H9 (cell line): ENCODE measurements around the gene PHF1. TPM values are rescaled to one million over a fixed set of nuclear protein-coding genes. Genes with fewer than 3 reads are reported as not detected.
A peak's percentile ranks its signal among the peaks of the same experiment; 100 is the strongest.

Experiments
- DNase-seq: peaks from one replicate; pipeline ENCODE4 v3.0.0-alpha.2; 2017
- H2AFZ ChIP-seq: one replicate; pipeline ENCODE4 v1.6.1; 2013; ENCODE audit warnings: mild to moderate bottlenecking, low read length, control low read depth, moderate library complexity
- H2AK5ac ChIP-seq: 2 replicates; pipeline ENCODE4 v1.6.1; 2013; ENCODE audit warnings: low read length, control low read depth, mixed read lengths; ENCODE audit not compliant: insufficient read length
- H2BK120ac ChIP-seq: one replicate; pipeline ENCODE4 v1.6.1; 2013; ENCODE audit warnings: low read depth, mild to moderate bottlenecking, low read length, control low read depth, inconsistent platforms; ENCODE audit not compliant: poor library complexity, severe bottlenecking
- H2BK12ac ChIP-seq: 2 replicates; pipeline ENCODE4 v1.6.1; 2013; ENCODE audit warnings: low read length, control low read depth, mixed read lengths, low read depth; ENCODE audit not compliant: insufficient read length
- H2BK15ac ChIP-seq: 2 replicates; pipeline ENCODE4 v1.6.1; 2013; ENCODE audit warnings: low read depth, low read length, control low read depth
- H2BK20ac ChIP-seq: one replicate; pipeline ENCODE4 v1.6.1; 2013; ENCODE audit warnings: low read depth, mild to moderate bottlenecking, low read length, control low read depth, inconsistent platforms; ENCODE audit not compliant: poor library complexity, severe bottlenecking
- H2BK5ac ChIP-seq: 2 replicates; pipeline ENCODE4 v1.6.1; 2013; ENCODE audit warnings: low read length, control low read depth, mixed read lengths; ENCODE audit not compliant: insufficient read length
- H3K14ac ChIP-seq: 2 replicates; pipeline ENCODE4 v1.6.1; 2013; ENCODE audit warnings: low read length, control low read depth; ENCODE audit not compliant: insufficient read depth
- H3K18ac ChIP-seq: 2 replicates; pipeline ENCODE4 v1.6.1; 2013; ENCODE audit warnings: low read depth, mild to moderate bottlenecking, mixed read lengths, low read length, control low read depth; ENCODE audit not compliant: insufficient read length
- H3K23ac ChIP-seq: 2 replicates; pipeline ENCODE4 v1.6.1; 2013; ENCODE audit warnings: low read length, control low read depth, mixed read lengths, low read depth; ENCODE audit not compliant: insufficient read length
- H3K23me2 ChIP-seq: 2 replicates; pipeline ENCODE4 v1.6.1; 2013; ENCODE audit warnings: low read depth, mild to moderate bottlenecking, mixed read lengths, low read length, control low read depth; ENCODE audit not compliant: insufficient read length, poor library complexity, severe bottlenecking
- H3K27ac ChIP-seq: 2 replicates; pipeline ENCODE4 v1.5.1; 2013; ENCODE audit warnings: low read length, control low read depth, mixed read lengths, low read depth; ENCODE audit not compliant: insufficient read length
- H3K27me3 ChIP-seq: 2 replicates; pipeline ENCODE4 v1.6.1; 2013; ENCODE audit warnings: low read length, control low read depth, inconsistent platforms; ENCODE audit not compliant: insufficient read depth
- H3K4ac ChIP-seq: 2 replicates; pipeline ENCODE4 v1.6.1; 2013; ENCODE audit warnings: low read depth, mild to moderate bottlenecking, control low read depth, inconsistent platforms, low read length, moderate library complexity
- H3K4me1 ChIP-seq: 2 replicates; pipeline ENCODE4 v1.6.1; 2013; ENCODE audit warnings: low read length, control low read depth, inconsistent platforms; ENCODE audit not compliant: insufficient read depth
- H3K4me2 ChIP-seq: 2 replicates; pipeline ENCODE4 v1.6.1; 2013; ENCODE audit warnings: low read length, control low read depth, mixed read lengths; ENCODE audit not compliant: insufficient read length, insufficient read depth
- H3K56ac ChIP-seq: 2 replicates; pipeline ENCODE4 v1.6.1; 2013; ENCODE audit warnings: low read depth, mild to moderate bottlenecking, mixed read lengths, low read length, control low read depth; ENCODE audit not compliant: insufficient read length
- H3K79me1 ChIP-seq: 2 replicates; pipeline ENCODE4 v1.6.1; 2013; ENCODE audit warnings: low read depth, mild to moderate bottlenecking, moderate library complexity, low read length, control low read depth, inconsistent platforms; ENCODE audit not compliant: insufficient read depth, poor library complexity, severe bottlenecking
- H3K79me2 ChIP-seq: 2 replicates; pipeline ENCODE4 v1.6.1; 2013; ENCODE audit warnings: low read length, control low read depth, inconsistent platforms; ENCODE audit not compliant: insufficient read depth
- H3K9ac ChIP-seq: 2 replicates; pipeline ENCODE4 v1.6.1; 2013; ENCODE audit warnings: low read length, control low read depth, mixed read lengths; ENCODE audit not compliant: insufficient read length; ENCODE audit errors: extremely low read depth
- H3K9me3 ChIP-seq: one replicate; pipeline ENCODE4 v1.6.1; 2013; ENCODE audit warnings: low read depth, low read length, inconsistent platforms; ENCODE audit not compliant: control insufficient read depth
- H3T11ph ChIP-seq: one replicate; pipeline ENCODE4 v1.6.1; 2013; ENCODE audit warnings: mild to moderate bottlenecking, low read length, control low read depth, inconsistent platforms
- H4K20me1 ChIP-seq: one replicate; pipeline ENCODE4 v1.6.1; 2013; ENCODE audit not compliant: control insufficient read depth, insufficient read length, insufficient read depth
- H4K5ac ChIP-seq: 2 replicates; pipeline ENCODE4 v1.6.1; 2013; ENCODE audit warnings: low read depth, mild to moderate bottlenecking, mixed read lengths, low read length, control low read depth; ENCODE audit not compliant: insufficient read length
- H4K8ac ChIP-seq: replicated peaks from 2 replicates; pipeline ENCODE4 v1.6.1; 2013; ENCODE audit warnings: low read length, control low read depth, mixed read lengths, low read depth; ENCODE audit not compliant: insufficient read length
- H4K91ac ChIP-seq: 2 replicates; pipeline ENCODE4 v1.6.1; 2013; ENCODE audit warnings: low read depth, mild to moderate bottlenecking, moderate library complexity, mixed read lengths, low read length, control low read depth; ENCODE audit not compliant: insufficient read length
- H3K27ac Mint-ChIP-seq, 3 experiments: 2 replicates in 2 of 3; 3 replicates in 1 of 3; pipeline ENCODE4 v1.8.0; 2020 to 2021; ENCODE audit warnings: mixed read lengths in 3 of 3, mild to moderate bottlenecking in 1 of 3, moderate library complexity in 1 of 3
- H3K27me3 Mint-ChIP-seq: 2 replicates; pipeline ENCODE4 v1.8.0; 2021; ENCODE audit warnings: low read depth, mild to moderate bottlenecking, moderate library complexity, mixed read lengths
- H3K36me3 Mint-ChIP-seq, 3 experiments: 2 replicates in 2 of 3; 3 replicates in 1 of 3; pipeline ENCODE4 v1.8.0; 2020 to 2021; ENCODE audit warnings: low read depth in 3 of 3, mixed read lengths in 3 of 3; ENCODE audit not compliant: insufficient read depth in 1 of 3
- H3K4me1 Mint-ChIP-seq, 2 experiments: 2 replicates each; pipeline ENCODE4 v1.8.0; 2020; ENCODE audit warnings: mixed read lengths in 2 of 2
- H3K4me3 Mint-ChIP-seq, 2 experiments: 2 replicates in 1 of 2; 3 replicates in 1 of 2; pipeline ENCODE4 v1.8.0; 2020 to 2021; ENCODE audit warnings: mild to moderate bottlenecking in 2 of 2, mixed read lengths in 2 of 2, moderate library complexity in 1 of 2
- H3K9me3 Mint-ChIP-seq, 2 experiments: 2 replicates in 1 of 2; 3 replicates in 1 of 2; pipeline ENCODE4 v1.8.0; 2020; ENCODE audit warnings: mild to moderate bottlenecking in 2 of 2, mixed read lengths in 2 of 2, moderate library complexity in 1 of 2
- CTCF ChIP-seq: fragments of 200-600 bp; sonication (generic); conservative IDR thresholded peaks from 3 replicates; pipeline ENCODE4 v1.8.0; 2021; ENCODE audit warnings: antibody characterized with exemption, mild to moderate bottlenecking
- WGBS: extraction: QIAGEN DNeasy Blood & Tissue Kit; methylation state at CpG from one replicate; pipeline ENCODE4 v1.1.7; 2013; ENCODE audit warnings: missing lambda C conversion rate, low lambda C conversion rate, mixed read lengths; ENCODE audit not compliant: insufficient read length; ENCODE audit errors: extremely low coverage; 5-methylcytosine and 5-hydroxymethylcytosine counted together
- total RNA-seq: library from RNA; stranded (reverse); gene quantifications from 2 replicates; pipeline ENCODE4 v1.2.1, GENCODE V29; 2021

The PHF1 gene
- total RNA-seq, 1 experiment from 2014 or later, result 56.8 TPM

- Mint-ChIP-seq H3K4me1 (peaks cover 8 to 14% of the 10 kb centered on the region in 2 experiments), H3K27me3 (no peaks in the 10 kb centered on the region; the same call in 1 of the 2 replicates), H3K27ac (peak overlapping the region in 2 of 3 experiments; percentile 5 to 45; a peak in 1 of 7 replicates), H3K36me3 (peaks cover 36 to 77% (median 74%) of the 10 kb centered on the region in 3 experiments; a peak in 6 of 7 replicates), H3K9me3 (no peaks in the 10 kb centered on the region; a peak in 1 of 5 replicates), H3K4me3 (no peak overlapping the region)
- Histone ChIP-seq H4K91ac (no peak overlapping the region), H3K4me1 (no peaks in the 10 kb centered on the region), H3K23ac (no peak overlapping the region), H2AFZ (no peak overlapping the region), H2BK12ac (no peak overlapping the region), H3K9me3 (no peaks in the 10 kb centered on the region), H3K23me2 (peaks cover 7% of the 10 kb centered on the region), H3K79me1 (no peaks in the 10 kb centered on the region), H2BK15ac (no peak overlapping the region), H3K18ac (no peak overlapping the region), H2BK120ac (no peak overlapping the region), H3K56ac (no peak overlapping the region), H3T11ph (no peak overlapping the region), H2BK5ac (no peak overlapping the region), H2AK5ac (no peak overlapping the region), H4K8ac (no peak overlapping the region), H3K27ac (no peak overlapping the region), H2BK20ac (no peak overlapping the region), H3K27me3 (no peaks in the 10 kb centered on the region), H3K14ac (no peak overlapping the region), H4K20me1 (no peaks in the 10 kb centered on the region), H3K9ac (no peak overlapping the region), H3K79me2 (no peaks in the 10 kb centered on the region), H4K5ac (no peak overlapping the region), H3K4me2 (no peak overlapping the region), H3K4ac (no peak overlapping the region)
- no peak for TF ChIP-seq CTCF
- WGBS, result no CpG with 5 or more reads among the region's 15 CpGs
- no peak for DNase-seq
Observed at GRCh38 chr6:33405386-33405940, 5.4 kb upstream of the PHF1 start.
